GM18498 (cell line): ENCODE results near the gene GOLGA6B.
"Not testable (repeated sequence)": the region's sequence is repeated elsewhere in the genome, so short reads cannot be mapped to it uniquely, and the experiment has no call there.

Source experiments
- ATAC-seq: cut with Tn5 transposase; IDR thresholded peaks from one replicate; pipeline ENCODE4 v1.9.1; 2021; ENCODE audit warnings: mild to moderate bottlenecking, moderate library complexity; ENCODE audit not compliant: unreplicated experiment

GOLGA6B gene

GRCh38 chr15:72661081-72661480 lies 6.6 kb downstream of the GOLGA6B start:
- ATAC-seq = not testable (repeated sequence)

GRCh38 chr15:72663931-72664330 lies 9.4 kb downstream of the GOLGA6B start:
- not testable (repeated sequence) for ATAC-seq

GRCh38 chr15:72665706-72666105 lies 11.2 kb downstream of the GOLGA6B start:
- not testable (repeated sequence) for ATAC-seq

- ATAC-seq = not testable (repeated sequence)
Measured at GRCh38 chr15:72669803-72670202, 15.3 kb downstream of the GOLGA6B start.

- peak; percentile 87 for ATAC-seq
Measured at GRCh38 chr15:72670656-72671352, 16.3 kb downstream of the GOLGA6B start.

GRCh38 chr15:72671525-72671924 lies 17.0 kb downstream of the GOLGA6B start:
- no peak for ATAC-seq

GRCh38 chr15:72676838-72677237 lies 22.3 kb downstream of the GOLGA6B start:
- no peak for ATAC-seq

- no peak for ATAC-seq
Measured at GRCh38 chr15:72680931-72681330, 26.4 kb downstream of the GOLGA6B start.

GRCh38 chr15:72682772-72683171 lies 28.3 kb downstream of the GOLGA6B start:
- ATAC-seq = no peak

GRCh38 chr15:72685301-72685924 lies 30.9 kb downstream of the GOLGA6B start:
- ATAC-seq = no peak

- peak; percentile 97 for ATAC-seq
Measured at GRCh38 chr15:72685925-72686794, 31.7 kb downstream of the GOLGA6B start, which contains the start of the genes BBS4 and HIGD2B. Gene BBS4 (plus strand): TSS chr15:72686207. CDS start chr15:72686228, 21 bp downstream. Gene HIGD2B (minus strand): TSS chr15:72686182. CDS start chr15:72676374, 9,808 bp downstream.

- no peak for ATAC-seq
Measured at GRCh38 chr15:72688697-72689096, 34.2 kb downstream of the GOLGA6B start.

- ATAC-seq = no peak
Measured at GRCh38 chr15:72690938-72691337, 36.4 kb downstream of the GOLGA6B start.

- ATAC-seq = no peak
Measured at GRCh38 chr15:72698938-72699337, 44.4 kb downstream of the GOLGA6B start.

- ATAC-seq = no peak
Measured at GRCh38 chr15:72700076-72700475, 45.6 kb downstream of the GOLGA6B start.

- ATAC-seq = no peak
Measured at GRCh38 chr15:72706266-72706665, 51.8 kb downstream of the GOLGA6B start.

GRCh38 chr15:72708551-72709303 lies 54.2 kb downstream of the GOLGA6B start:
- not testable (repeated sequence) for ATAC-seq
